HG02610 (cell line): ENCODE data around the gene FBXL7.

Experiments used
- ATAC-seq: cut with Tn5 transposase; IDR thresholded peaks from one replicate; pipeline ENCODE4 v1.9.1; 2021; ENCODE audit warnings: mild to moderate bottlenecking, moderate library complexity; ENCODE audit not compliant: unreplicated experiment

FBXL7 gene

DNA sequence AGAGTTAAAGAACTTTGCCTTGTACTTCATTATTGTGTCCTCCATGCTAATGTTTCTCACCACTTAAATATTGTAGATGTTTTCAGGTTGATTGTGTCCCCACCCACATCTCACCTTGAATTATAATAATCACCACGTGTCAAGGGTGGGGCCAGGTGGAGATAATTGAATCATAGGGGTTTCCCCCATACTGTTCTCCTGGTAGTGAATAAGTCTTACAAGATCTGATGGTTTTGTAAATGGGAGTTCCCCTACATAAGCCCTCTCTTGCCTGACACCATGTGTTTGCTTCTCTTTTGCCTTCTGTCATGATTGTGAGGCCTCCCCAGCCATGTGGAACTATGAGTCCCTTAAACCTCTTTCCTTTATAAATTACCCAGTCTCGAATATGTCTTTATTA is 248.3 kb downstream of the FBXL7 start:
- no peak for ATAC-seq

DNA sequence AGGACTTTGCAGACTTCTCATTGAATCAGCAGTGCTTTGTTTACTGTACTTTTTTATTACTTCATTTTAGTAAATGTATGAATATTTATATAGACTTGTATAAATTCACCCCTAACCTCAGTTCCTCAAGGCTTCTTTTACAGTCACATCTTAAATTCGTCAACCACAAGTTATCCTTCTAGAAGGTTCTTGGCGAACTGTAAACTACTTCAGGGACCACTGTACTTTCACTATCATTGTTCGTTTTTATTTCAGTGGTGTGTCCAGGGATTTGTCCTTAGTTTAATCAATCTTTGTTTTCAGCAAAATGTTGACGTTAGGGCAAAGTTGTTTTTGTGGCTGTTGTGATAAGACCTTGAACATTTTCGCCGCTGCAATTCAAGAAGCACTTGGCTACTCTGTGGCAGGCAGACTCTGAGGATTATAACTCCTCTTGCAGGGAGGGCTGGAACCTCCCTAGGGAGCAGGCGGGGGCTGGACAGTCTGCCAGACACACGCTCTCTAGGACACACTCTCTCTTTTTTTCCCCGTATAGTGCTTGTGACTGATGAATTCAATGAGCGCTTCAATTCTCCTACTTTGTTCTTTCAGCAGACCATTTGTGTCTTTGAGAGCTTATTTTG is 252.8 kb downstream of the FBXL7 start:
- ATAC-seq: no peak

DNA sequence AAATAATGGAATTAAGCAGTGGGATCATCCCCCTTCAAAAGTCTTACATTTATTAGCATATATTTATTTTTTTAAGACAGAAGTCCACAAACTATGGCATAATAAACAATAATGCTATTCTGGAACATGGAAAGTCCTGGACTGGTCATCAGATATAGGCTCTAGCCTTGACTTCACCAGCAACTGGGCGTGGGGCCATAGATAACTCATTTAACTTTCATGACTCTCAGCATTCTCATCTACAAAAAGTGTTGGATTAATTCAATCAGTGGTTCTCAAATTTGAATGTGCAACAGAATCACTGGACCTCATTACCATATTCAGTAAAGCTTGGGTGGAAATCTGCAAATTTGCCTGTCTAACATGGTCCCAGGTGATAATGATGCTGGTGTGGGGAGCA is 253.8 kb downstream of the FBXL7 start:
- ATAC-seq: no peak

DNA sequence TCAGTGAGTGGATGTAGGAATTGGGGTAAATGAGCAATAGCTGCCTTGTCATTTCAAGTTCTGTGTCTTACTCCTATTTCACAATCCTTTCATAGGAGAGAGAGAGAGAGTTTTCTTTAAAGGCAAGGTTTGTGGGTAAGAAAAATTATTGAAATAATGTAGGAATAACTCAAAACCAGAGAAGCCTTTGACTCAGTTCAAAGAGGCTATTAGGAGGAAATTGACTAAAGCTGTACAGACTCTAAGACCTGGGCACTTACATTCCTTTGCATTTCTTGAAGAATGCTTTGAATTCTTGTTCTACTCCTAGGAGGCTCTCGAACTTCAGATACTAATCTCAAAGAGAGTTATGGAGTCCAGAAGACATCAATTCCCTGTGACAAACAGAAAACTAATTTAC is 257.1 kb downstream of the FBXL7 start:
- no peak for ATAC-seq

DNA sequence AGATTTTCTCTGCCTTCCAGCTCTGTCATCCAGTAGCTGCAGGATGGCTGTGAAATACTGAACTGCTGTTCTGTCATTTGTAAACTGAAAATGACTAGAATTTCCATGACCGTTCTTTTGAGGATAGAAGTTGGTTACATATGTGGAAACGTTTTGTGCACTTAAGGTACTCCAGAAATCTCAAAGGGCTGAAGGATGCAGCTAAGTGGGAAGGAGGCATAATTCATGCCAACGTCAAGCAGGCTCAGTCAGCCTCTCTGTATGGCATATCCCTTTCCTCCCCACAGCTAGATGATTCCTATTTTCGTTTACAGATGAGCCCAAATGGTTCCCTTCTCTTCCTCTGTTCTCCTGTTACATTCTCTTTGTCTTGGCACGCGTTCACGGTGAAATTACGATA is 257.6 kb downstream of the FBXL7 start:
- no peak for ATAC-seq

DNA sequence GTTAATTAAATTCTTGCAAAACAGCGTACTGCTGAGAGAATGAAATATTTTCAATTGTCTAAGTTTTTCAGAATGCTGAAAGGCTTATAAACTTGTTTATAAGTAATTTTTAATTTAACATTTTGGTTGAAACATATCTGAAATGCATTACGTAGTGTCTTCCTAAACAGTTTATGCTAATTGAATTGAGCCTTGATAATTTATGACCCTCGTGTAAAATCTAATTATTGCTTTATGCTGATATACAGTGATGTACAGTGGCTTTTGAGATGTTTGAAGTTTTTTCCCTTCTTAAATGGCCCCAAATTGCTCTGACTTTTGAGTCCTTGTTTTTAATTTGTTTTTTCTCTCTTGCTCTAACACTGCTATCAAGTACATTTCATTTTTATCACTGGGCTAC is 262.7 kb downstream of the FBXL7 start:
- no peak for ATAC-seq

DNA sequence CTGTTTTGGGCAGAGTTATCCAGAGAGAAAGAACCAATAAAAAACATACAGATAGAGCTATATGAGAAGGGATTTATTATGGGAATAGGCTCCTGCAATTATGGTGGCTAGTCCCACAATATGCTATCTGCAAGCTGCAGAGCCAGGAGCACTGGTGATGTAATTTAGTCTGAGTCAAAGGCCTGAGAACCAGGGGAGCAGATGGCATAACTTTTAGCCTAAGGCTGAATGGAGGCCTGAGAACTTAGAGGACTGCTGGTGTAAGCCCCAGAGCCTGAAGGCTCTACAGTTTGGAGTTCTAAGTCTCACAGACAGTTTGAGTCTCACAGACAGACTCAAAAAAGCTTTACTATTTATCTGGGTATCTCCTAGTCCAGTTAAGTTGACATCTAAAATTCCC is 263.8 kb downstream of the FBXL7 start:
- no peak for ATAC-seq

DNA sequence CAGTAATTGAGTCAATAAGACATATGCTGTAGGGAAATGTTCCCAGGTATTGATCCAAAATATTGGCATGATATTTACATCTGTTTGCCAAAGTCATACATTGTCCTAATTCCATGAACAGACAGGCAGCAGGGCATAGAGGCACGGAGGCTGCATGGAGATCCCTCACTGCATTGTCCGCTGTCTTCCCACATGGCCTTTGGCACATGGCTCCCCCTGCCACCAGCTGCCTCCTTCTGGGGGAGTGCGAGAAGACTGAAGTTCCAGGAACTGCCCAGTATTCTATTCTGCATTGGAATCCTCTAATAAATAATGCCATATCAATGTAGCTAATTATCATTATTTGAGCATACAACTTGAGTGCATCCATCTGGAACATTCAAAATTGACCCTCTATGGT is 269.0 kb downstream of the FBXL7 start:
- no peak for ATAC-seq

DNA sequence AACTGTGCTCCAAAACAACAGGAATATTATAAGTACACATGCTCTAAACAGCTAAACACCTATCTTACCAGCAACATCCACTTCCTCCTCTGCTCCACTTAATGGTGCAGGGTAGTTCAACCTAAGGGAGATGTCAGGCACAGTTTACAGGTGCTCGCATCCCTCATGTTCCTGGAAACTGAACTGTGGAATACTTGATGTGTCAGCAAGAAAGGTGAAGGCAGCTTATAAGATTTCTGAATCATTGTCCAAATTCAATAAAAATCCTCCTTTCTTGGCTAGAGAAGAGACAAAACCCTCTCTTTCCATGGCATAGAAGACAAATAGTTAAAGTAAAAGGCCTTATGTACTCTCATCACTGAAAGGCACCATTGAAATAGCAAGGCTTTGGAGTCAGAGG is 272.2 kb downstream of the FBXL7 start:
- no peak for ATAC-seq

DNA sequence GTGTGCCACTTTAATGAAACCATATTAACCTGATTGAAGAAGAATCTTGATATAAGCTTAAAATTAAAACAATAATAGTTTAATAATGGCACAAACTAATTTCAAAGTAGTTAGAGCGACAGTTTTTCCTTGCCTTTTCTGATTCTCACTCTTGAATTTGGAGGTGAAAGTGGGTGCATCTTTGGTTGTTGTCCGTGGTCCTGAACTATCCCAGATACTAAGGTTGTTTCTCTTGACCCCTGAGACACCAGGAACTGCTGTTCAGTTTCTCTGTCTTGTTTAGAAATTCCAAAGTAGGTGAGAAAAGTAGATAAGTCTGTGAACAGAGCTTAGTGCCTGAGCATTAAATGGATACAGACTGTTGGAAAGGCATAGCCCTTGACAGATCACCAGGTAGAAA is 274.7 kb downstream of the FBXL7 start:
- ATAC-seq: no peak

DNA sequence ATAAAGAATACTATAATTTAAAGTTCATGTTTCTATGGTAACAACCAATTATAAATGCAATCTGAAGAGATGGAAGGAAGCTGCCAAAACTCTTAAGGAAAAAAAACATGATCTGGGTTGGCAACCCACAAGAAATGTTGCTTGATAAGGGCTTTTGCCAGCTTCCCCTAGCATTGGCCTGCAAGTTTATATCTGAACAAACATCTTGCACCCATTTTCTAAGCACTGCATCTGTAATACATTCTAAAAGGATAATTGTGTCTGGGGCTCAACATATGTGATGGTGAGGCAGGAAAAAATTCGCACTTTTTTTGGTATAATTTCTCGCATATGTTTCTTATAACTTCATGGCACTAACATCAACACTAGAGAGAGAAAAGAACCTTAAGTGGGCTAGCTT is 276.4 kb downstream of the FBXL7 start:
- ATAC-seq: no peak

DNA sequence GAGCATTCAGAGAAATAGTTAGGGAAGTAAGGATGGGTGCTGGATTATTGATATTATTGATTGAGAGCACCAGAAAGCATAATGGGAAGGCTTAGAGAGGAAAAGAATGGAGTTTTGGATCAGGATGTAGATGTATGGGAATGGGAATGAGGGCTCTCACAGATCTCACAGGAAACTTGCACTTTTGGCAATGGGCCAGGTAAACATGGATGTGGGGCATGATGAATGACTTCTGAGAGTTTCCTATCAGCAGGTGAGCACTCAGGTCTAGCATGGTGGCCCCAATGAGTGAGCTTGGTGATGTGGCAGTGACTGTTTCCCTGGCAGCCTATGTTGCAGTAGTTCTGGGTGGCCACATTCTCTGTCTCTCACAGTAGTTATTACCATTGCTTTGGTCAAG is 283.8 kb downstream of the FBXL7 start:
- no peak for ATAC-seq

DNA sequence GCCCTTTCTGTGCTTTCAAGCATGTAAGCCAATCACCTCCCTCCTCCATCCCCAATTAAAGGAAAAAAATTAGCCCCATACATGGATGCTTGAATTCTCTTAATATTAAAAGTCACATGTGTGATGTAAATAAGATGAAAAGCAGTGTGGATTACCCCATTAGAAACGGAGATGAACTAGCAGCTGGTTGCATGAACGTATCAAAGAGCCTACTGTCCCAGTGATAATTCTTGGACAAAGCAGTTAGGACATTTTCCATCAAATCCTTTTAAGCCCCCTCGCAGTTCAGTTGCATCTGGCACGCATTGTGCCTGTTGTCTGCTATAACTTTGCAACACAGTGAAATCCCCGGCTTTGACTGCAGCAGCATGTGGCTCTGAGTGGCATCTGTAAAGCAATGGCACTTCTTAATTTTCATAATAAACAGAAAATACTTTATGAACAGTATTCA is 285.6 kb downstream of the FBXL7 start:
- ATAC-seq: no peak

DNA sequence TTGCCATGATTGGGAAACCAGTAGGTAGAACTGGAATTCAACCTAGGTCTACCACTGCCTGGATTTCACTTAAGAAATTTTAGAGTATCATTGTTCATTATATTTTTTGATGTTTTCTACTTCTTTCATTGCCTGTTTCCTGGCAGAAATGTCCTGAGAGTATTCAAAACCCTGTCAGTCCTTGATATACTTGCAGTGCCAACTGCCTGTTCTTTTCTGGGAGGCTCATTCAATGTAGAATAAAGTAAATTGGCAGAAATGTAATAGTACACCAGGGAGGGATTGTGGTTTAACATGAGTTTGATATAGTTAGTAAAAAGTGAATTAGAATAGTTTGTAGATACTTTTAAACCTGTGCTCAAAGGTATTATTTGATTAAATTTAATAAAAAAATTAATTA is 286.3 kb downstream of the FBXL7 start:
- ATAC-seq: no peak

DNA sequence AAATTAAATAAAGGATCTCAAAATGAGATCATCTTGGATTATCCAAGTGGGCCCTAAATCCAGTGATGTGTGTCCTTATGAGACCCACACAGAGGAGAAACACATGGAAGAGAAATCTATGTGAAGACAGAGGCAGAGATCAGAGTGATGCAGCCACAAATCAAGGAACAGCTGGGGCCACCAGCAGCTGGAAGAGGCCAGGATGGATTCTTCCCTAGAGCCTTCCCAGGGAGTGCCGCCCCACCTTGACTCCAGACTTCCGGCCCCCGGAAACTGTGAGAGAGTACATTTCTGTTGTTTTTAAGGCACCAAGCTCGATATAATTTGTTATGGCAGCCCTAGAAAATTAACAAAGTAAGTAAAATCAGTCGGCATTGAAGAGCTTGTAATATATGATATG is 286.9 kb downstream of the FBXL7 start:
- ATAC-seq: no peak

DNA sequence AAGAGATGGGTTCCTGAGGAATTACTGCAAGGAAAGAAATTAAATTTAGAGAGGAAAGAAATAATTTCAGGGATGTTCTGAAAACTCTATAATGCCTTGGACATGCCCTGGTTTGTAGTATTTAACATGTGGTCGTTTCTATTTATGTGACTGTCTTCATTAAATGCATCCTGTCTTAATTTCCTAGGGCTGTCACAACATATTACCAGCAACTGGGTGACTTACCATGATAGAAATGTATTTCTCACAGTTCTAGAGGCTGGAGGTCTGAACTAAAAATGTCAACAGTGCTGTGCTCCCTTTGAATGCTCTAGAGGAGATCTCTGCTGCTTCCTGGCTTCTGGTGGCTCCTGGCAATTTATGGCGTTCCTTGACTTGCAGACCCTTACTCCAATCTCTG is 287.7 kb downstream of the FBXL7 start:
- ATAC-seq: no peak

DNA sequence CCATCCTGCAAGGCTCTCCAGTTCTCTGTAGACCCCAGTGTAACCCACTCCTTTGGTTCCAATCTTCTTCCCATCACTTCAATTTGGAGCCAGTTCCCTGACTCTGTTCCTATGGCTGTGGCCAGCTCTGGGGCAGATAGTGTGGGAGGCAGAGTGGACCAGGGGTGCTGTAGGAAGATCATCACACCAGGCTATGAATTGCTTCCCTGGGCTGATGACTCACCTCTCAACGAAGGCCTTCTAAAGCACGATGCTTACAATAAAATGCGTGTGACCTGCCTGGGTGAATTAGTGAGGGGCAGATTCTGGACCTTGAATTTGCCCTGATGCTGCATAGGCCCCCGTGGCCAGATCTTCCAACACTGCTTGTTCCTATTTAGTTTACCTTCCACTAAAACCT is 289.7 kb downstream of the FBXL7 start:
- no peak for ATAC-seq

DNA sequence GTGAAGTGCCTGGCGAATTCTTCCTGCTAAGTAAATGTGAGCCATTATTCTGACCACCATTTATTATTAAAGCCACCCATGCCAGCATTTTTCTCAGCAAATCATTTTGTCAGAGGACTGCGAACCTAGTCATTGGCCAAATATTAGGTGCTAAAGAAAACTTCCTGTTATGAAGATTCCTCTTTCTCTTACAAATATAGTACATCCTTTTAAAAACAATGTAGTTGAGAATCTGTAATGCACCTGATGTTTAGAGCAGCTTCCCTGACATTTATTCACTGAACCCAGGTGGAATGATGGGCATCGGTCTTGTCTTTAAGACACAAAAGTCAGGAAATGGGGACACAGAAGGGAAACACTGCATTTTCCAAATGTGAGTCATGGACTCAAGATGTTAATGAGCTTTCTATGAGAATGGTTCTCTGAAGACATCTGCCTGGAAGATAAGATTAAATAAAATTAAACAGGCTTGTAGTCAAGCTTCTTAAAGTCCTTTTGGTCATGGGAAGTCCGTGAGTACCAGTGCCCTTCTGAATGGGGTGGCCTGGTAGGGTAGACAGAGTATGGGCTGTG is 290.6 kb downstream of the FBXL7 start:
- no peak for ATAC-seq

DNA sequence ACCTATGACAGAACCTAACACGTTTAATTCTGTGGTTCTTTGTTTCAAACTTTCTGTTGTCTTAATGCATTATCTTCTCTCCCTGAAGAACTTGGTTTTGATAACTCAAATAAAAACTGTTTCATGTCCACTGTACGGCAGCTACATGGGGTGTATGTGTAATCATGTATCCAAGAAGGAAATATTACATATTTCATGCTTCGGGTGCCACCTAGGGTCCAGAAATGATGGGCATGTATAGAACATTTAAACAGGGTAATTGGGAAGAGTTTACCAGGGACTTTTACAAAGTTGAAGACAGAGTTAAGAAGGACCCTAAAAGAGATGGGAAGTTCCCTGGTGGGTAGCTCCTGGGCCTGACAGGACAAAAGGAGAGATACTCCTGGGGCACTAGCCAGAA is 291.3 kb downstream of the FBXL7 start:
- no peak for ATAC-seq

DNA sequence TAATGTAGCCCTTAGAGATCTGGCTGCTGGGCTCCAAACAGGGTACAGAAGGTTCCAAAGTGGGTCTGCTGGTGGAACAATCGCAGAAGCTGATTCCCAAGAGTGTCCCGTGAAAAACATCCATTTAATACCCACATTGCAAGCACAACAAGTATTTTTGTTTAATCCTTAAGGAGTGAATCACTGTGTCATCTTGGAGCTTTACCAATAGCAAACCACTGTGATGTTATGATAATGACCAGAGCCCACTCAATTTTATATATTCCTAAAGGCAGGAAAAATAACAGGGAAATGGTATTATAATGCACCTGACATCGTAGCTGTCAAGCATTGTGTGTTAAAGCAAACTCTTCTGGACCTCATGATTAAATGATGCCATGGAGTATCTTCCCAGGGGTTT is 291.9 kb downstream of the FBXL7 start:
- no peak for ATAC-seq

DNA sequence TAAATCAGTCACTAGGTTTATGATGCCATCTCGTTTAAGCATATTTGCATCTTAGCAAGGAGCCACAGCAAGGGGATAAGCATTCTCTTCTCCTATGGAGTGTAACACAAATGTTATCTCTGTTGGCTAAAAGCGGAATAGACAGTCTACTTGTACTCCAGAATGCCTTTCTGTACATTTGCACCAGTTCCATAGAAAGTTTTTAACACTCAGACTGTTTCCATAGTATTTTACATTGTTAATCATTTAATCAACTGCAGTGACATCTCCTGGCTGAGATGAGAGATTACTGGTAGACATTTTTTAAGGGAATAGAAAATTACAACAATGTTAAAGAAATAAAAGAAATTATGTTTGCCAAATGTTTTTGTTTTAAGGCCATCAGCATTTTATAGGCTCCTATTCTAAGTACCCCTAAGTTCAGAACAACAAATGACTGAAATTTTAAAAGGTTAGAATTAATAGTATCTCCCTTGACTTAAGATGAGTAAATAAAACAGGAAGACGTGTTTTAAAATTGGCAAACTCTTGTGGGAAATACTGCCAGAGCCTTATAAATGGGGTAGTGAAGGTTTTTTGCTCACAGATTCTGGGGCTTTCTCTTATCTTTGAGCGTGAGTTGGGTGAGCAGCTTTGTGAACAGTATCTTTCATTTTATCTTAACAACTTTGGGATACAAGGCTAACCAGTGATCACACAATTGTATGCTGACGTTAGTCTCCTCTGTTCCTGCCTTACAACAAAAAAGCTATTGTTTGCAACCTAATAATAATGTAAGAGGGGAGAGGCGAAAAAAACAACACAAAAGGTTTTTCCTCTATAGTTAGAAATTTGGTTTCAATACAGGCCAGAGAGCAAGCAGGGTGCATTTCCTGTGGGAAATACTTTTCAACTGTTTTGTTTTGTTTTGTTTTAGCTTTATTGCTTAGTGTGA is 294.3 kb downstream of the FBXL7 start:
- no peak for ATAC-seq

DNA sequence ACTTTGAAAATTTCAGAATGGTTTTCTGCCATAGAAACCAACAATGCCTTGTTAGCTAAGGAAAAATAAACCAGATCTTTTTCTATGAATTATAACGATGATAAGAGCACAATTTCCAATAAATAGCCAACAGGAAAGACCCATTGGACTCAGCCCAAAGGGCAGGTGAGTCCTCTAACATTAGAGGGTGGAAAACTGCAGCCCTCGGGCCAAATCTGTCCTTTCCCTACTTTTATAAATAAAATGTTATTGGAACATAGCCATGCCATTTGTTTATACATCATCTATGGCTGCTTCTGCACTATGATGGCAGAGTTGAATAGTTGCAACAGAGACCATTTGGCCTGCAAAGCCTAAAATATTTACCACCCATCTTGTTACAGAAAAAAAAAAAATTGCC is 296.1 kb downstream of the FBXL7 start:
- no peak for ATAC-seq
